HG03103 (cell line): ENCODE measurements around the gene ADORA3.
"Not testable (repeated sequence)": the region's sequence is repeated elsewhere in the genome, so short reads cannot be mapped to it uniquely, and the experiment has no call there.

ENCODE experiments used
- ATAC-seq: cut with Tn5 transposase; IDR thresholded peaks from one replicate; pipeline ENCODE4 v1.9.1; 2021; ENCODE audit warnings: low read depth; ENCODE audit not compliant: unreplicated experiment

The ADORA3 gene

GRCh38 chr1:111503585-111504060, at the start of gene ADORA3, which contains the start of gene TMIGD3:
ADORA3 (minus strand) TSS chr1:111503633; CDS start chr1:111503354, 279 bp downstream.
TMIGD3 (minus strand) TSS chr1:111503633; CDS start chr1:111503354, 279 bp downstream.
- ATAC-seq = no peak

DNA sequence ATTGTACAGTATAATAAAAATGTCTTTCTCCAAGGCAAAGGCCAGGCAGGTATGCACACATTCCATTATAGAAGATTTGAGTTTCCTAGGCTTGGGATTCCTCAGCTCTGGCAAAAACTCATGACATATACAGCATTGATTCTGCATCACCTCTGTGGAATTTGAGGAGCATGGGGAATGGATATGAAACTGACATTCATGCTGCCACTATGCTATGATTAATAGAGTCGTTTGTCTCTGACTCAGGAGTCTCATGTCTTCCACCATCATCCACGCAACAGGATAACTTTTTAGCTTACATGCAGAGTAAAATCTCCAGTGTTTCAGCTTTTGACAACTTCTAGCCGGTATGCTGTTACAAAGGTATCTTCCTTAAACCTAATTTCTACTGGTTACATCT, 49.8 kb upstream of the ADORA3 start:
- no peak for ATAC-seq

DNA sequence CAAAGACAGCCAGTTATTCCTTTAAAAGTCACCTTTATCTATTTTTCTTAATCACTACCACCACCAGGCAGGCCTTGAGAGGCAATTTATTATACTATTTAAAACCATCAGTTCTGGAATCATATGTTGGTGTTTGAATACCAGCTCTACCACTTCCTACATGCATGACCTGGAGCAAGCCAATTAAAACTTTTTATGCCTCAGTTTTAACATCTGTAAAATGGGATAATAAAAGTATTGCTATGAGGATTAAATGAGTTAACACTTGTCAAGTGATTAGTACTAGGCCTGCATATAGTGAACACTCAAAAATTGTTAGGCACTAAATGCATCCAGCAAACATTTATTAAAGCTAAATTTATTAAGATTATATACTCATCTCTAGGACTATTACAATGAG, 49.2 kb upstream of the ADORA3 start:
- ATAC-seq = no peak

GRCh38 chr1:111551623-111552411, 48.4 kb upstream of the ADORA3 start:
- ATAC-seq = no peak

- ATAC-seq = not testable (repeated sequence)
Observed at GRCh38 chr1:111547786-111548185, 44.4 kb upstream of the ADORA3 start.

GRCh38 chr1:111542187-111542586, 38.8 kb upstream of the ADORA3 start:
- no peak for ATAC-seq

- no peak for ATAC-seq
Observed at GRCh38 chr1:111541721-111542120, 38.3 kb upstream of the ADORA3 start.

- ATAC-seq = no peak
Observed at GRCh38 chr1:111540928-111541327, 37.5 kb upstream of the ADORA3 start.

GRCh38 chr1:111538343-111539025, 35.1 kb upstream of the ADORA3 start:
- ATAC-seq = no peak

DNA sequence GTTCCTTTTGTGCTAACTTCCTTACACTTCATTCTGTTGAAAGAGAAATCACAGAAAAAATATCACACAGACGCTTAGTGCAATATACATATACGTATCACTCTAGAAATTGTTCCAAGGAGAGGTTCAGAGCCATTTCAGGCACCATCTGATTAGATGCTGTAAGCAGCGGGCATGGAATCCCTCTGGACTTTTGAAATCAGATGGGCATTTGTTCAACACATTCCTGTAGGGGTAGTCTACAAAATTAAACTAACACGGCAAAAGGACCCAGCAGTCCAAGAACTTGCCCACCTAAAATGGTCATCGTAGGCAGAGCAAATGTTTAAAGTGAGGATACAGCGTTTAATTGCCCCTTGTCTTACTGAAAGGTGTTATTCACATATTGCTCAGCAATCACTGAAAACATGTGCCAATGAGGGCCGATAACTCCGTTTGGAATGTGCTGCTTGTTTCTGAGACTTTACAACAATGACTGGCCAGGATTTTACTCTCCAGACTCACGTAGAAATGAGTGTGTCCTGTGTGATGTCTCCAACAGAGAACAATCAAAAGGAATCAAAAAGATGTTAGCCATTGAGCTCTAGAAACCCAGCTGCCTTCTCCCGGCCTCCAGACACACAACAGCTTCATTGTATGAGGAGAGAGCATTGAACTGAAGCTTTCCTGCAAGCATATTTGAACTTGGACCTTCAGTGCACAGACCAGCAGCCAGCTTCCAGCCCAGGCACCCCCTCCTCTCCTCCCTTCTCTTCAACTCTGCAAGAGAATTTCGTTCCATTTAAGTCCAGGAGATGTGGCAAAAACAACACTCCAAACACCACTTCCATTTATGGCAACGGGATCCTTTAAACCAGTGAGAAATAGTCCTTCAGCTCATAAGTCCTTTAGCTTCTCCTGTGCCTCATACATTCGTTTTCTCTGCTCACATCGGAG, 32.1 kb upstream of the ADORA3 start:
- ATAC-seq = no peak

DNA sequence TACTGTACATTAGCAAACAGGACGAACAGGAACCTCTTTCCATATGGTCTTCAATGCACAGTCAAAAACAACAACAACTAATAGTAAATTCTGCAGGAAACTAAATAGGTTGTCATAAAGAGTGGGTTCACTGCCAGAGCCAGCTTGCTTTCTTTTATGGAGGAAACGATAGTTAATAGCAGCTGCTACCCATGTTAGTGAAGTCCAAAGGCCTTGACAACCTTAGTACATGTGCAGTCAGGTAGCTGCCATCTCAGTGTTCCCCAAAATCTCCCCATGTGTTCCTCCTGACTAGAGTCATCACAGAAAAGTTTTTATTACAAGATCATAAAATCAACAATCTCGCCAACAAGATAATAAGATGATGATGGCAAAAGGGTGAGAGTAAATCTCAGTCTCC, 16.6 kb upstream of the ADORA3 start:
- ATAC-seq = no peak

DNA sequence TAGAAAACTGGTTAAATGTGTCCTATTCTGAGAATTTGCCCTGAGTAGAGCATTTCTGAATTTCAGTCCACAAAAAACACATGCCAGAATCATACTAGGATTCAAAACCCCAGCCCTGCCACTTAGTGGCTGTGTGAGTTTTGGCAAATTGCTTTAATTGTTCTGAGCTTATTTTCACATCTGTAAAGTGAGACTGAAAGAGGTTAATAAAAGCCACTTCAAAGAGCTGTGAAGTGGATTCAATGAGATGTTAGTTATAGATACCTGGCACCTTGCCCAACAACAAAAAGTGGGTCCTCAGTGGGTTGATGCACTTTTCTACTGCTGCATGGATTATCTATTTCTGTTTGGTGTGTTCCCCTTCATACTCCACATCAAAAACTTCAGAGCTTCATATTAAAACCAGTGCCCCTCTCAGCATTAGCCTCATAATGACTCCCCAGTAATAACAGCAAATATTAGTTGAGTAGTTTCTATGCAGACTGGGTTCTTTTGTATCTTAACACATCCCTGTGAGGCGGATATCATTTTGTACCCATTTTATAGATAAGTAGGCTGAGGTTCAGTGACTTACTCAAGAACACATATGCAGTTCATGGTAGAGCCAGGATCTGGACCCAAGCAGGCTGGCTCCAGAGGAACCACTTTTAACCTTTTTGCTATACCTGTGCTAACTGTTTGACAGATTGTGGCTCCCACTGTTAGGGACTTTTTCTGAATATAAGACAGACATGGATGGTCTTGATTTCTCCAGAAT, 14.2 kb upstream of the ADORA3 start:
- ATAC-seq = no peak

- peak; percentile 55 for ATAC-seq
Observed at GRCh38 chr1:111516005-111516535, 12.6 kb upstream of the ADORA3 start.

GRCh38 chr1:111515291-111516004, 12.0 kb upstream of the ADORA3 start:
- peak; percentile 5 for ATAC-seq

DNA sequence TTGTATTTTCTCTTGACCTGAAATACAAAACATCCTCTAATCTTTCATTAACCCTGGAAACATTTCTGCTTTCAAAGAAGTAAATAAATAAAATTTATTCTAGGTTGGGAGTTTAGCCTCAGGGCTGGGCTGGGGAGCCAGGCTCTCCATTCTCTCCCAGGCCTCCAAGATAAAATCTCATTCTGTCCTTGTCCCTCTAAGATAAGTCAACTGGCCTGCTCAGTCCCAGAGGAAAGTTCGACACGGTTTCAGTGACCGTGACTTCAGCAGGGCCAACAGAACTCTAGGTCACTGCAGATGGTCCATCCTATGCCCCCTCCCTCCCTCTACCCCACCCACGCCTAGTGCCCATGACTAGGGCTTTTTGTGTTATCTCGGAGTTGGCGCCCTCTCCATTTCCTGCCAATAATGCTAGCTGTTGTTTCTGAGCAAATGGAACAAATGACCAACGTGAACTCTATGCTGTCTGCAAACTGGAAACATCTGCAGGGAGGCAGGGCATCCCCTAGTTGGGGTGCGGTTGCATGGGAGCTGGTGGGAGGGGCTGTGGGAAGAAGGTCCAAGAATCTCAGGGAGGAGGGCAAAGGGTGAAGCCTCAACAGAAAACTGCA, 10.1 kb upstream of the ADORA3 start:
- no peak for ATAC-seq

GRCh38 chr1:111512931-111513330, 9.5 kb upstream of the ADORA3 start:
- no peak for ATAC-seq

DNA sequence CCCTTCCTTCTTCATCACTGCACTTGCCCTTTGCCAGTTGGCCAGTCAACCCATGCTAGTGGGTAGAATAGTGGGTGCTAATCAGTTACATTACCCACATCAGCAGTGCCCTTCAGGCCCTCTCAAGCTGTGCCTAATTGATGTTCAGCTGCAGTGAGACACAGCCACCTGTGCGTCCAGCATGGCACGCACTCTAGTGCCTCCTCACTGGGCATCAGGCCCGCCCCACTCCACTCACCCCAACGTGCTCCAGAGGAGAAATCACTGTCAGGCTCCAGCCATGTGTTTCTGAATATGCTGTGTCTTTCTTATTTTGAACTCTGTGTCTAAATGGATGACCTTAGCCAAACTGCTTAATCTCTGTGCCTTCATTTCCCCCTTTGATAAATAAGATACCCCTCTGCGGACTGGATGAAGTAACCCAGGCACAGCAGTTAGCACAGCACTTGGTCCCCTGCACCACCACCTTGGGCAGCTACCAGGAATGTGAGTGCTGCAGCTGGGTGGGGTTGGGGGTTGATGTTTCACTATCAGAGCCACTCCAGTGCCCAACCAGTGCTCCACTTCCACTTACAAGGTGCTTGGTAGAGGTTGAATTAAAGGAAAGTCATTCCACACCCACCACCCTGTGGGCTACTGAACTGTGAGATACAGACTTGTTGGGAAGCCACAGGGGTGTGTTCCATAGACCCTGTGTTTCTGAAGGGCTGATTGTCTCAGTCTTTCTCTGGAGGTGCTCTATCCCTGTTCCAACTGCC, 8.9 kb upstream of the ADORA3 start:
- no peak for ATAC-seq

DNA sequence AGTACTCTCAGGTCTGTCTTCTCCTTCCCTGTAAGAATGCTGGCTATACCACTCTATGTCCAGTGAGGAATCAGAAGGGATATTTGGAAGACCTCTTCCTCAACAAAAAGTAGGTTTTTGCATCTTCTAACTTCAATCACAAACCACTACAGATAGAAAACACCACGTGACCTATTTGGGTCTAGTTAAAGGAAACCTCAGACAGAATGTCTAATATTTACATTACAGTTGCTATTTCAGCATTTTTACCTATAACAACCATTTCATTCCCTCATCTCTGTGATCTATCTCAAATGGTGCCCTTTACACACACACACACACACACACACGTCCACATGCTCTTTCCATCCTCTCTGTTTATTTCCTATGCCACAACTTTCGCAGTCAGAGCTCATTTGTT, 7.9 kb upstream of the ADORA3 start:
- ATAC-seq = no peak
